GM12865 (cell line): Measurements from ENCODE around the gene FAM3C.
"Not testable (repeated sequence)": the region's sequence is repeated elsewhere in the genome, so short reads cannot be mapped to it uniquely, and the experiment has no call there.

ENCODE experiments used
- DNase-seq: peaks from one replicate; pipeline ENCODE4 v3.0.0; 2010; ENCODE audit warnings: low read depth
- H3K4me3 ChIP-seq: 2 replicates; pipeline ENCODE4 v1.5.1; 2011; ENCODE audit warnings: mild to moderate bottlenecking, low read depth, low read length, control low read depth
- CTCF ChIP-seq: IDR thresholded peaks from 2 replicates; pipeline ENCODE4 v1.5.1; 2011; ENCODE audit warnings: low read length, control low read depth, low read depth, inconsistent platforms; ENCODE audit not compliant: insufficient read depth; ENCODE audit errors: missing control alignments

The FAM3C gene

GRCh38 chr7:121428855-121429489 is 32.9 kb upstream of the FAM3C start:
- no peak for TF ChIP-seq CTCF
- no peak overlapping the region for H3K4me3 ChIP-seq
- no peak for DNase-seq

- H3K4me3 ChIP-seq, DNase-seq: not testable (repeated sequence)
Measured at GRCh38 chr7:121421743-121422142, 25.6 kb upstream of the FAM3C start.

GRCh38 chr7:121420976-121421375 is 24.9 kb upstream of the FAM3C start:
- DNase-seq = no peak
- no peak overlapping the region for H3K4me3 ChIP-seq
- no peak for TF ChIP-seq CTCF

GRCh38 chr7:121419201-121420148 is 23.4 kb upstream of the FAM3C start:
- TF ChIP-seq CTCF = no peak

GRCh38 chr7:121416533-121416932 is 20.4 kb upstream of the FAM3C start:
- no peak overlapping the region for H3K4me3 ChIP-seq
- TF ChIP-seq CTCF = no peak
- DNase-seq = no peak

More at GRCh38 chr7:121419201-121420148, 23.4 kb upstream of the FAM3C start:
- DNase-seq = no peak
- H3K4me3 ChIP-seq = no peak overlapping the region

- no peak for TF ChIP-seq CTCF
- no peak overlapping the region for H3K4me3 ChIP-seq
- DNase-seq = no peak
Measured at GRCh38 chr7:121414436-121414835, 18.3 kb upstream of the FAM3C start.

- no peak for TF ChIP-seq CTCF
- no peak for DNase-seq
- H3K4me3 ChIP-seq = no peak overlapping the region
Measured at GRCh38 chr7:121411597-121411979, 15.5 kb upstream of the FAM3C start.
